HCT116 (cell line): ENCODE data around the gene MSL1.

Experiments used
- ATF3 ChIP-seq: IDR thresholded peaks from 2 replicates; pipeline ENCODE4 v1.6.1; 2012
- CTCF ChIP-seq, 3 experiments: fragments of 200-600 bp in 1 of 3; sonication (generic) in 1 of 3; IDR thresholded peaks in 2 of 3; conservative IDR thresholded peaks in 1 of 3; 2 replicates each; pipeline ENCODE4 v1.5.1; 2012 to 2017; ENCODE audit warnings: low read depth in 2 of 3, low read length in 2 of 3, antibody characterized with exemption in 1 of 3, borderline replicate concordance in 1 of 3, control low read depth in 1 of 3, mild to moderate bottlenecking in 1 of 3, mixed read lengths in 1 of 3, mixed run types in 1 of 3, moderate library complexity in 1 of 3; ENCODE audit not compliant: insufficient read depth in 1 of 3
- EGR1 ChIP-seq: IDR thresholded peaks from 2 replicates; pipeline ENCODE4 v1.6.1; 2012; ENCODE audit warnings: low read depth
- EZH2 ChIP-seq: fragments of 200-600 bp; sonication (generic); IDR thresholded peaks from 2 replicates; pipeline ENCODE4 v1.6.1; 2017; ENCODE audit warnings: antibody characterized with exemption, mixed run types
- JUND ChIP-seq: IDR thresholded peaks from 2 replicates; pipeline ENCODE4 v1.6.1; 2012
- POLR2A ChIP-seq: IDR thresholded peaks from 2 replicates; pipeline ENCODE4 v1.7.0; 2011; ENCODE audit warnings: borderline replicate concordance; ENCODE audit not compliant: insufficient read depth, insufficient read length; ENCODE audit errors: extremely low read depth
- POLR2AphosphoS5 ChIP-seq: IDR thresholded peaks from 2 replicates; pipeline ENCODE4 v1.6.1; 2011; ENCODE audit warnings: mild to moderate bottlenecking, low read depth, low read length, moderate library complexity
- REST ChIP-seq: IDR thresholded peaks from 2 replicates; pipeline ENCODE4 v1.6.1; 2012; ENCODE audit warnings: low read depth
- SIN3A ChIP-seq: IDR thresholded peaks from 2 replicates; pipeline ENCODE4 v1.6.1; 2012; ENCODE audit warnings: low read depth
- SP1 ChIP-seq: IDR thresholded peaks from 2 replicates; pipeline ENCODE4 v1.6.1; 2012; ENCODE audit warnings: low read depth
- SRF ChIP-seq: IDR thresholded peaks from 2 replicates; pipeline ENCODE4 v1.6.1; 2012; ENCODE audit warnings: low read depth
- YY1 ChIP-seq: IDR thresholded peaks from 2 replicates; pipeline ENCODE4 v1.6.1; 2011; ENCODE audit warnings: low read length, low read depth, moderate library complexity, mild to moderate bottlenecking; ENCODE audit not compliant: insufficient replicate concordance; ENCODE audit errors: extremely low read depth
- ZFX ChIP-seq: fragments of 450-650 bp; IDR thresholded peaks from 2 replicates; pipeline ENCODE4 v1.6.1; 2017

GRCh38 chr17:40110026-40110845 lies 11.5 kb upstream of the MSL1 start:
- TF ChIP-seq POLR2A, result no peak
- TF ChIP-seq CTCF (IDR thresholded peaks at IDR 0.05 in 2 of 3, conservative IDR thresholded peaks at IDR 0.05 in 1 of 3; ENCODE audit: borderline replicate concordance in 1 of 3, insufficient read depth in 1 of 3, low read depth in 2 of 3, low read length in 2 of 3), result no peak
- no peak for TF ChIP-seq SIN3A
- TF ChIP-seq EZH2, result no peak
- TF ChIP-seq EGR1, result no peak
- no peak for TF ChIP-seq POLR2AphosphoS5
- no peak for TF ChIP-seq SRF
- no peak for TF ChIP-seq ATF3
- TF ChIP-seq ZFX, result no peak
- no peak for TF ChIP-seq SP1
- no peak for TF ChIP-seq YY1
- no peak for TF ChIP-seq REST
- TF ChIP-seq JUND, result no peak
